GM21529 (cell line): ENCODE measurements around the gene APOB.

Experiments
- ATAC-seq: cut with Tn5 transposase; IDR thresholded peaks from one replicate; pipeline ENCODE4 v1.9.1; 2021; ENCODE audit not compliant: unreplicated experiment

APOB gene

DNA sequence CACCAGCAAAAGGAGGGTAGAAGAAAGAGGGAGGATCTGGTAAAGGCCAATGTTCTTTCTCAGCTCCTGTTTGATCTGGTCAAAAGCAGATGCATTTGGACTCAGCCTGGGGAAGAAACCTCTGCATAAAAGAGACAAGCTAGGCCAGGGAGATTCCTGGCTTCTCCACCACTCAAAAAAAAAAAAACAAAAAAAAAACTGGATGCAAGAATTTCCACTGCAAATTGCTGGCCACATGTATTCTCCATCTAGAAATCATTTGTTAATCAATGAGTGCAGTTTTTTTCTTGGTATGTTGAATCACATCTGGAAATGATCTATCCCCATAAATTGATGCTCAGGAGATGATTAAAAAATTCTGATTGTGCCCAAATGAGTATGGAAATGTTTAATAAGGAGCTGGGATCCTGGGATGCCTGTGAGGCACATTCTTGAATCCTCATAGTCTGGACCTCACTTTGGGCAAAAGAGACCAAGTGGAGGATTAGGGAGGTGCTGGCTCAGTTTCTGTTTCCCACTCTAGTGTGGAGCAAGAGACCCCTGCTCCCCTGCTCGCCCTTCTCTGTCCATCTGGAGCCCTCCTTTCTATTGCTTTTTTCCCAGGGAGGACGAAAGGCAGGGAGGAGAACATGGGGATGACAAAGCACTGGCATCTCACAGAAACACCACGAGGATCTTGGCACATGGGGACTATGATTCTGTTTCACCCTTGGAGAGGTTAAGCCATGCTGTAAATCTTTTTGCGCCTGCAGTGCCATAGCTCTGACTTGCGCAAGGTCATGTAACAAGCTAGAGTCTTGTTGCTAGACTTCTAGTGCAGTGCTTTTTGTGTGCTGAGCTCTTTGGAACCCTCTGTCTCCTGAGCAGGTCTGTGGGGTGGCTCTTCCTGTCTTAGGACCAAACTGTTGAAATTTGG is 57.6 kb downstream of the APOB start:
- no peak for ATAC-seq

DNA sequence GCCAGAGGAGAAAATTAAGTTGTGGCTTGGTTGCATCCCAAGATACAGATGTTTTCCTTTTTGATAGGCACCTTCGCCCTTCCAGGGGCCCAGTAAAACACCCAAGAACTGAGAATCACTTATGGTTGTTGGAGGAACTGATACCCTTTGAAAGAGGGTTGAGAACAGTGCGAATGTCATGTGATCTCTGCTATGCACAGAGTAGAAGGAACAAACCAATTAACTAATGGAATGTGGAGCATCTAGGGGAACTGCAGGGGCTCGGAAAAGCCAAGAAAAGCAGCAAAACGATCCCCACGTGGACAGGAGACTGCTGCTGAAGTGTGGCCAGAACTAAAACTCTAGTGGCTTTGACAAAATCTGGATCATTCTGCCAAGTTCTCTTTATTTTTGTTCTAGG is 58.8 kb downstream of the APOB start:
- no peak for ATAC-seq

DNA sequence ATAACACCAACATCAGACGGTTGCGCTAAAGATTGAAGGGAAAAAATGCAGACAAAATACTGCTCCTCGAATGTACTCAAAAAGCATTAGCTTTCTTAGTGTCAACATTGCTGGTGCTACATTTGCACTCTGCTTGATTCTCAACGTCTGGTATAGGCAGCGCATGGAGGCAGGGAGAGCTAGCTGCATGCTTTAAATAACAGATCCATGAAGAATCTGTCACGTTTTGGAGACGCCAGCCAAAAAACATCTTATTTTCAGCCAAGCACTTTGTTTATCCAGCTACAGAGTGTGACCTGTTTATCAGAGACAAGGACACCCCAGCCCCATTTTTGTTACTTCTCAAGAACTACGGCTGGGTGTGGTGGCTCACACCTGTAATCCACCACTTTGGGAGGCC is 59.5 kb downstream of the APOB start:
- no peak for ATAC-seq

DNA sequence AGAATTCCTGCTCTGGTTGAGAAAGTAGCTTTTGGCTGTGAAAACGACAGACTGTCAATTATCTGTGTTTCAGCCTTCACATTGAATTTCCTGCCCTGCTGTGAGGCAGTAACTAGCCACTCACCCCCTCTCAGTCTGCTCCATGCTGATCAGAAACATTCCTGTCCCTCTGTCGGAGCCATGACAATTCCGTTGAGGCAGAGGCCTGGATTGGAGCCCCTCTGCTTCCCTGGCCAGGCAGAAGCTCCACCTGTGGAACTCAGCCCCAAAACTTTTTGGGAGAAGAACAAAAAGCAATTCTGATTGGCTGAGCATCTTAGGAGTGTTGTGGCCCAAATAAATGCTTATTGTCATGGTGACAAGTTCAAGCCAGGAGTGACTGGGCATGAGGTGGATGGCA is 60.0 kb downstream of the APOB start:
- no peak for ATAC-seq

DNA sequence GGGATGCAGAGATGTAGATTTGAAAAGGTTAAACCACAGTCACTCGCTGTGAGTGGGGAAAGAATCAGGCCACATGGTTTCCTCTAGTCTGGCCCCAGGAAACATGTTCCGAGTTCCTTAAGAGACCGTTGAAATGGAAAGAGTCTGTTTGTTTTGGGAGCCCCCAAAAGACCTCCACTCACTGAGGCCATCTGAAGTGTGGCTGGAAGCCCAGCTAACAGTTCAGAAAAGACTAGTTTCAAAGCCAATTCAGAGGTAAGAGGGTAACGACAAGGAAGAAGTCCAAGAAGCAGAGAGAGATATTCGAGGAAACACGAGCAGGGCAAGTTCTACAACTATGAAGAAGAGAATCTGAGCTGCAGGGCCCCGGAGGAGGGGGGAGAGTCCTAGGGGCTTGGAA is 61.0 kb downstream of the APOB start:
- ATAC-seq = no peak

DNA sequence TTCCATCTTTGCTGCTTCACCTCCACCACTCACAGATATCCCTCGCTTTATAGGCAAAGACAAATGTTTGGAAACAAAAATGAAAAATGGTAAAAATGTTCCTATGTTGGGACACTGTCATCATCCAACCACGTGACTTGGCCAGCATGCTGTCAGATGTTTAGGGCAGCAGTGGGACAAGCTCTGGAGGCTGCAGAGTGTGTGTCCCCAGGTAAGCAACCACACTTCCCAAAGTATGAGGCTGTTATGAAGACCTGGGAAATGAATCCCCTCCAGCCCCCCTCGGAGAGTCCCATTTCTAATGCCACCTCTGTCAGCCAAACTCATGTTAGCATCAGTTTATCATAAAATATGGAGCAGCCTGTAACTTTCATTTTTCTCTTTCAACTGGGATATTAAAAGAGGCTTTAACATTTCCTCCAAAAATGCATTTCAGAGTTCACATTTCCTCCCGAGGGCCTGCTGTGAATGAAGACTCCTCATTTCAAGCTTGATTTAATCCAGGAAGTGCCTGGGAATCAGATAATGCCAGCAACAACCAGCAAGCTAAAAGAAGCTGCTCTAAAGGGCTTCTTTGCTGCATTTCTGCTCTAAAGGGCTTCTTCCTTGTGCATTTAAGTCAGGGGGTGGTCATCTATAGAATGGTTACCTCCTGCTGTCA is 66.2 kb downstream of the APOB start:
- no peak for ATAC-seq

DNA sequence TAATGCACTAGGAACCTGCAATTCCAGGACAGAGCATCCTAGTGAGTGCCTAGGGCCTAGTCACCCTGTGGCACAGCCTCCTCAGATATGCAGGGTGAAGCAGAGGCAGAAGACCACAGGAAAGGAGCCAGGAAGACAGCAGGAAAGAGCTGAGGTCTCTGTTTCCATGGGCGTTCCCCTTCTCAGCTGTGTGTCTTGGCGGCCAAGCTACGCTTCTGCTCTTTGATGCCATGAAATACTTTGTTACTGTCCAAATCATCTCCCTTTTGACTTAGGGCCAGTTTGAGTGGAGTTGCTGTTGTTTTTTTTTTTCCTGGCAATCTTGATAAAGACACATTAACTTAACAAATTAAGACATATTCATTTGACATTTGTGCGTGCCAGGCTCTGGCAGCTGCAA is 67.3 kb downstream of the APOB start:
- no peak for ATAC-seq

DNA sequence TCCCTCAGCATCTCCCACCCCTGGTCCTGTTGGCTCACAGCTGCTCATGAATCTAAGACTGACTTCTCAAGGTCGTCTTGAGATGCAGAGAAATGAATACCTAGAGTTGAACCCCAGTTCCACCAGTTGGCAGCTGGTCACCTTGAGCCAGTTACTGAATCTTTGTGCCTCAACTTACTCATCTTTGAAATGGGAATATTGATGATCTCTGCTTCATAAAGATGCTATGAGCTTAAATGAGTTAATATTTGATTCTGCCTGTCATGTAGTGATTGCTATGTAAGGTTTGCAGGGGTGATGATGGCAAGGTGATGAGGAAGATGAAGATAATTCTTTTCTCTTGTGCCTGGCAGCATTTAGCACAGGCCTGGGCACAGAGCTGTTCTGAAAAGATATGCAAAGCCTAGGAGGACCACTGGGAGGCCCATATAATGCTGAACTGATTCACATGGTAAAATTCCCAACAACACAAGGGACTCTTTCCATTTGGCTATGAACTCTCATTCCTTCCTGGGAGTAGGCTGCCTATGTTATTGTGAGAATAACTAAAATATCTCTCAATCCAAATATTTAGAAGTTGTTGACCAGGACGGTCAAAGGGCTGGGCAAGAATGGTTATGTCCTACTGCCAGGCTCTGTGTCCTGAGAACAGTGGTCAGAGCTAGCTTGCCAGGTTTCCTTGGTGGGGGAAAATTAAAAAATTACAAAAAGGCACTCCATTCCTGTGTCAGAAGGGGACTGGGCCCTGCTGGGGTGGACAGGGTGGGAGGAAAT is 70.9 kb downstream of the APOB start:
- no peak for ATAC-seq

DNA sequence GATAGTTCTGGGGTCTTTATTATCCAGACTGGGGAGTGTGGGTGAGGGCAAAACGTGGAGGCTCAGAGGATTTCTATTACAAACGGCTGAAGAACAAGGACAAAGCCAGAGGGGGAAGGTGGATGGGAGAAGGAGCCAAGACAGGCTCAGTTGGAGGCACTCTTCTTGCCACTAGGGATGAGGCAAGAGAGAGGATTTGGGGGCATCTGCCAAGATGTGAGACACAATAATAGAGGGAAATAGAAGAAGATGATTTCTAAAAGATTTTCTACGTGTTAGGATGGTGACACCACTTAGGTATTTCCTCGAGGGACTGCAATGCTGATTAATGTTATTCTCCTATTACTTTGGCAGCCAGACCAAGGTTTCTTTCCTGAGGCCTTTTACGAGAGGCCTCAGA is 71.8 kb downstream of the APOB start:
- ATAC-seq = no peak

DNA sequence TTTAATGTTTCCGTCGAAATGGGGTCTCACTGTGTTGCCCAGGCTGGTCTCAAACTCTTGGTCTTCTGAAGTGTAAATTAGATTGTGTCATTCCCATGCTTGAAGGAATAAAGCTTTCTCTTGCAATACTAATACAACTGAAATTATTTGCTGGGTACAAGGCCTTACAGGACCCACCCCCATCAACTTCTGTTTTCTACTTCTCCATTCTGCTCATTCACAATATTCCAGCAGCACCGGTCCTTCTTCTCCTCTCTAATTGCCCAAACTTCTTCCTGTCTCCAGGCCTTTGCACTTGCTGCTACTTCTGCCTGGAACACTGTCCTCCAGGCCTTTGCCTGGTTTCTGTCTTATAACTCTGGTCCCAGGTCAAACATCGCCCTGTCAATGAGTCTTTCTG is 73.8 kb downstream of the APOB start:
- no peak for ATAC-seq

DNA sequence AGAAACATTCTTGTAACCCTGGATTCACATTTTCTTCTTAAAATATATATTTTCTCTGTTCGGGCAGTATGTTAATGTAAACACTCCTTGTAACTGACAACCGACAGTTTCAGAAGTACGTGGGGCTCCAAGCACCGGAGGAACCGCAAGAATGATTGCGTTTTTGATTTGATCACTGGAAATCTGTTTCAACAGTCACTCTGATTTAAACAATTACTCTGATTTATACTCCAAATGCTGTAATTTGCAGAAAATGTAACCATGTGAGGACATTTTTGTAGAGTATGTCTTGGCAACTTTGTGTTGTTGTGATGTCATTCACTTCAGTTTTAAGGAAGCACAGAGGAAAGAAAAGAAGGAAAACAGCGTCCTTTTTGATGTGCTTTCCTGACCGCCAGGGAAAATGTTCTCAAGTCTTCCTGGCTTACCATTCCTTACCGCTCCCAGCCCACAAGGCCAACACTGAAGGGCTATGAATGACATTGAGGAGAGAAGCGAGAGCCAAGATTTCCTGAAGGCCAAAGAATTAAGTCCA is 77.7 kb downstream of the APOB start:
- no peak for ATAC-seq

DNA sequence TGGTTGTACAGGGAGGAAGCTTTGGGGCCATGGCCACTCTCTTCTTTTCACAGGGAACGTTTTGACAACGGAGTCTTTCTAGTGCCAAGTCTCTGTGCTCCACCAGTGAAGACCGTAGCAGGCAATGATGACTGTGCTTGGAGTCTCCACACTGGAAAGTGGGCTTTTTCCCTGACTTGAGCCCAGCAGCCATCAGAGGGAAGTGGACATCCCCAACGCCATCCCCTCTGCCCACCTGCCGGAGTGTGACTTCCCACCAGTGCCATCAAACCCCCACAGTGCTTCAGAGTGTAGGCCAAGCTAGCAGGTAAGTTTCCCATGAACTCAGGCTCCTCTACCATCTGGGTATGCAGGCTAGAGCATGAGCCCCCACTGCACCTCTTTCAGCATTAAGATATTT is 78.7 kb downstream of the APOB start:
- no peak for ATAC-seq

DNA sequence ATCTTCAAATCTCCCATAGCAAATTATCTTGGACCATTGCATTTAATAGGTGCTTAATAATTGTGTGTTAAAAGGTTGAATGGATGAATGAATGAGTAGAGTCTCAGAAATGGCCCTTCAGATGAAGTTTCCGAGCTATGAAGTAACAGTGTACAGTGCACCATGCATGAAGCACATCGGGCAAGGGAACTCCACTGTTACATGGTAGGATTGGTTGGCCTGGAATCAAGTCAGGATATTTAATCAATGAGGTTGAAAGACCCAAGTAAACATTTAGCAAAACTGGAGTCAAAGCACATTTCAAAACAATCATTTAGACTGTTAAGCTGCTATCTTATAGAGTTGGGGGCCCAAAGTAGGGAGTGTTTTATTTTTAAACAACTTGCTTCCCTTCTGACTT is 80.0 kb downstream of the APOB start:
- no peak for ATAC-seq

DNA sequence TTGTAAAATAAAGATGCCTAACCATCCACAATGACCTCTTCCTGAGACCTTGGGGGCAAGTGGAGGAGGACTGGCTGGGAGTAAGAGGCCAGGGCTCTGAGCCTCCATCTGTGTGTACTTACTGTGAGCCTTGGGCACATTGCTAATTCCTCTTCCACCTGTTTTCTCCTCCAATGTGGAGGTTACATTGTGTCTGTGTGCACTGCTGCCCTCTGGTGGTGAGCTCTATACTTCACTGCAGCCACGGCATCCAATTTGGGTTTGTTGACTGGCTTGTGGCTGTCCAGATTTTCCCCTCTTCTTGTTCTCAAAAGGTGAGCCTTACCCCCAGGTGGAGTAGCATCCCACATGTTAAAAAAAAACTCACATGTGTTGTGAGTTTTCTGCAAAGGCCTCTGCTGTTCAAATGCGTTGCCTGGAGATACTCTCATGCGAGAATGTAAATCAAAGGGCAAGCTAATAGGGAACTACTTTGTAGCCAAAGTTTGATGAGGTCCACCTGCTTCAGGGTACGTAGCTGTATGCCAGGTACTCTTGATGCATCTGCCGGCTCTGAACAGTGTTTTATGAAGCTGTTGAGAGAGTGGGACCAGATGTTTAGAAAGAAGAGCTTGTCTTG is 80.8 kb downstream of the APOB start:
- ATAC-seq = peak; percentile 89

DNA sequence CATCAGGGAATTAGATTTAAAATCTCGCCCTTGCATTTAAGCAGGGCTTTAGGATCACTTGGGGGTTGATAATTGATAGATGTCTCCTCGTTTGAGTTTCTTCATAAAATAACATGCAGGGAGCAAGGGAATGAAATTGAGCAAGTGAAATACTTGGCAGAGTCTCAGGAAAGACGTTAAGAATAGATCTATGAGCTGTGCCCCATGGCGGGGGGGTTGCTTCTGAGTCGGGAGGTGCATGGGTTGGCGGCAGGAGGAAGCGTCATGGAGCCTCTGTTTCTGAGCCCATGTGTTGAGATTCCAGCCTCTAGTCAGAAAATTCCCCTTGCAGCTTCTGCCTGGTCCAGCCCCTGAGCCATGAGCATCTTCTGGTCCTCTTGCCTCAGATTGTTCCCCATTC is 82.0 kb downstream of the APOB start:
- ATAC-seq = no peak

DNA sequence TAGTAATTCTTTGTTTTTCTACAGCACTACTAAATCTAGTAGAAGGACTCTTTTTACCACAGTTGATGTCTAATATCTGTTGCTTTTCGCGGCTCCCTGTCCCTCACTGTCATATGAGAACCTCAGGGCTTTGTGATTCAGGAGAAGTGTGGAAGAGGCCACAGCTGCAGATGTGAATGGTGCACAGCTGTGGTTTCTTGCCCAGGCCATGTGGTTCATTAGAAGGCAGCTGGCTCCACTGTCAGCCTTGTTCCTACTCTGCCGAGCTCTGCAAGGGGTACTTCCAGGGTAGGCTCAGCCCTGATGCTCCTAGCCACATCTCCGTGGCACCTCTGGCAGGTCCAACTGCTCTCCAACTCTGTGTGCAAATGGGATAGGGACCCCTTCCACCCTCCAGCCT is 83.9 kb downstream of the APOB start:
- ATAC-seq = no peak

DNA sequence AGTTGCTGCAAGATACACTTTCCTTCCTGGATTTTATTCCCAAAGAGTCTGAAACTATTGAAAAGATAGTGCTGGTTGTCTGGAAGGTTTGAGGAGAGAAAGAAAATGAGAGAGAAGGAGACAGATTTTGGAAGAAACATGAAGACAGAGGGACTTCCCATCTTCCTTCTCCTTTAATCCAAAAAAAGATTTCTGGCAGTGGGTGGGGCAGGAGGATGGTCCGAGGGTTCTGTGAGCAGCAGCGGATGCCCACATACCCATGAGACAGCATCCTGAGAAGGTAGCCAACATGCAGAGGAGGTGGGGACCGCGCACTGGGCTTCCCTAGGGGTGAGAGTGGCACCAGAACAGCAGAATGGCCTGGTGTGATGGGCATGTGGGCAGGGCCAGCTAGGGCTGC is 84.6 kb downstream of the APOB start:
- ATAC-seq = no peak

DNA sequence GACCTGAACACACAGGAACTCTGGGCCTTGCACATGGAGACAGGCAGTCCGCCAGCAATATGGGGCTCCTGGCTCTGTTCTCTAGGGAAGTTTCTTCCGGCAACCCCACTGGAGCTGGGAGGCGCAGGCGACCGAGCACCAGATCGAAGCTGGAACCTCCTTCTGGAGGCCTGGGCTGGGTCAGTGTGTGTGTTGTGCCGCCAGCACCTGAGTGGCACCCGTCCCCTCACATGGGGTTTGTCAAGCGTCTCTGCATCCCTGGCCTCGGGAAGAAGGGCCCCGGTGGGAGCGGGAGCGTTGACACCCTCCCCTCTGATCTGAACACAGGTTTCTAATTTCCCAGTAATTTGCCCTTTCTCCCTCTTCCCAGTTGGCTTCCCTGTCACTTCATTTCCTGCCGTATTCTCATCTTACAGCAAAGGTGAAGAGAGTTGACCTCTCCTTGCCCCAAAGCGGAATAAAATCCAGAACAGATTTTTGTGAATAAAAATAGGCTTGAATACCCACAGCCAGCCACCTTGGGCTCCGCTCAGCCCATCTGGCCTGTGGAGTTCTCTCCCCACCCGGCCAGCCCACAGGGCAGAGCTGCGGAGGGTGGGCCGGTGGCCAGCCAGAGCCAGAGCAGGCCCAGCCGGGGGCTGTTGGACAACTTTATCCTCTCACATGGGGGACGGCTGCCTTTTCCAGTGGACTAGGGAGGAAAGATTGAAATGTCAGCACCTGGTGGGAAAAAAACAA is 85.9 kb downstream of the APOB start:
- no peak for ATAC-seq

DNA sequence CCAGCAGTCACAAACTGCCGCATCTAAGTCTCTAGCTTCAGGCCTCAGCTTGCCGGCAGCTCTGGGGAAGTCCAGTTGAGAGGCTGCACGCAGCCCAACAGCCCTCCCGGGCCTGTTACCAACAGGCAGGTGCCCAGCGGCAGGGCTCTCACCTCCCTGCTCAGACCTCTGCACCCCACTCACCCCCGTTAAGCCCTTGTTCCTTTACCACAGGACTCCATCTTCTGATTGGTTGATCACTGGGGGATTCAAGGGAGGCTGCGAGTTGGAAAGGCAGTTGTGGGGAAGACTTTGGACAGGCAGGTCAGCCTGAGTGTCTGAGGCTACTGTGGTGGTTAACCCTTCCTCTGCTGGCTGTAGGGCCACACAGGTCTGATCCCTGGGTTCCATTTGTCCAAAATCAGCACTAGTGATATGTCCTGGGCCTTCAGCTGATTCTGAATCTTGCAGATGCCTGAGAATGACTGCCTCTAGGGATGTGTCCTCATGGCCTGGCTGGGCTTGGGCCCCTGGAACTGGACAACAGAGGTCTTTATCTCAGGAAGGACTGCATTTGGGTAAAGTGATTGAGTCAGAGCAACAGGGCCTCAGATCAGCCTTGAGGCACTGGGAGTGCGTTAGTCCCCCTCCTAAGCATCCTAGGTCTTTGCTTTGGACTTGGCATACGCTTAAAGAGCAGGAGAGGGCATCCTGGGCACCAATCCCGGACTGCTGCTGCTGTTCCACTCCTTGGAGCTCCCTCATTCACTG is 88.4 kb downstream of the APOB start:
- ATAC-seq = no peak
